D721Med (cell line): Measurements from ENCODE around the gene NTF4.
A peak's percentile ranks its signal among the peaks of the same experiment; 100 is the strongest.

Experiments
- DNase-seq: peaks from one replicate; pipeline ENCODE4 v3.0.0; 2011; ENCODE audit warnings: low spot score; ENCODE audit not compliant: insufficient read length
- FAIRE-seq: peaks from 2 replicates; lab custom pipeline; 2011; peaks lifted over from hg19 to GRCh38; lab: Jason Lieb, UNC
- CTCF ChIP-seq: IDR thresholded peaks from 2 replicates; pipeline ENCODE4 v1.5.1; 2012; ENCODE audit warnings: mild to moderate bottlenecking, control low read depth; ENCODE audit not compliant: insufficient read depth; ENCODE audit errors: missing control alignments

NTF4 gene

GRCh38 chr19:49107625-49108459 lies 43.2 kb upstream of the NTF4 start:
- TF ChIP-seq CTCF: no peak
- DNase-seq (no peak), FAIRE-seq (no peak)

GRCh38 chr19:49106648-49107135 lies 42.1 kb upstream of the NTF4 start:
- FAIRE-seq (no peak), DNase-seq (no peak)
- TF ChIP-seq CTCF: peak; percentile 83

GRCh38 chr19:49104229-49104864 lies 39.7 kb upstream of the NTF4 start:
- DNase-seq: no peak
- no peak for FAIRE-seq
- no peak for TF ChIP-seq CTCF

- no peak for TF ChIP-seq CTCF
- FAIRE-seq (no peak), DNase-seq (no peak)
Measured at GRCh38 chr19:49103331-49104085, 38.9 kb upstream of the NTF4 start.

- FAIRE-seq: no peak
- DNase-seq: no peak
- TF ChIP-seq CTCF: no peak
Measured at GRCh38 chr19:49102303-49102702, 37.7 kb upstream of the NTF4 start.

GRCh38 chr19:49101160-49101559 lies 36.5 kb upstream of the NTF4 start:
- FAIRE-seq: no peak
- DNase-seq: no peak
- TF ChIP-seq CTCF: no peak
